Chondrocyte (in vitro differentiated cells): ENCODE results near the gene L3MBTL4. TPM values are rescaled to one million over a fixed set of nuclear protein-coding genes. Genes with fewer than 3 reads are reported as not detected.

Experiments
- DNase-seq: peaks from one replicate; pipeline ENCODE4 v3.0.0; 2021; ENCODE audit warnings: mixed read lengths, low spot score
- H3K27ac Mint-ChIP-seq: one replicate; pipeline ENCODE4 v1.8.0; 2021; ENCODE audit warnings: mild to moderate bottlenecking, moderate library complexity, mixed read lengths; ENCODE audit not compliant: unreplicated experiment
- H3K27me3 Mint-ChIP-seq: 2 replicates; pipeline ENCODE4 v1.8.0; 2021; ENCODE audit warnings: low read depth, mixed read lengths
- H3K36me3 Mint-ChIP-seq: 2 replicates; pipeline ENCODE4 v1.8.0; 2021; ENCODE audit warnings: low read depth, mixed read lengths
- H3K4me1 Mint-ChIP-seq: 2 replicates; pipeline ENCODE4 v1.8.0; 2021; ENCODE audit warnings: low read depth, mild to moderate bottlenecking, mixed read lengths
- H3K4me3 Mint-ChIP-seq: one replicate; pipeline ENCODE4 v1.8.0; 2021; ENCODE audit warnings: mild to moderate bottlenecking, moderate library complexity, mixed read lengths; ENCODE audit not compliant: unreplicated experiment
- H3K9me3 Mint-ChIP-seq: 2 replicates; pipeline ENCODE4 v1.8.0; 2021; ENCODE audit warnings: low read depth, mixed read lengths
- total RNA-seq: library from RNA; stranded (reverse); gene quantifications from 3 replicates; pipeline ENCODE4 v1.2.1, GENCODE V29; 2021
- TF ChIP-seq, protein P1 (sequence below): fragments of 200-600 bp; sonication (generic); IDR thresholded peaks from 2 replicates; pipeline ENCODE4 v1.5.0; 2021; ENCODE audit warnings: antibody characterized with exemption, mild to moderate bottlenecking, moderate library complexity

Gene L3MBTL4
- total RNA-seq, 1 donor from 2014 or later: 1.0 TPM

GRCh38 chr18:5964596-5964995, 450.1 kb downstream of the L3MBTL4 start:
- Mint-ChIP-seq H3K9me3 (no peaks in the 10 kb centered on the region), H3K36me3 (no peaks in the 10 kb centered on the region), H3K4me1 (peaks cover 9% of the 10 kb centered on the region), H3K4me3 (no peak overlapping the region), H3K27me3 (no peaks in the 10 kb centered on the region), H3K27ac (no peak overlapping the region)
- DNase-seq: no peak
- TF ChIP-seq, protein P1, sequence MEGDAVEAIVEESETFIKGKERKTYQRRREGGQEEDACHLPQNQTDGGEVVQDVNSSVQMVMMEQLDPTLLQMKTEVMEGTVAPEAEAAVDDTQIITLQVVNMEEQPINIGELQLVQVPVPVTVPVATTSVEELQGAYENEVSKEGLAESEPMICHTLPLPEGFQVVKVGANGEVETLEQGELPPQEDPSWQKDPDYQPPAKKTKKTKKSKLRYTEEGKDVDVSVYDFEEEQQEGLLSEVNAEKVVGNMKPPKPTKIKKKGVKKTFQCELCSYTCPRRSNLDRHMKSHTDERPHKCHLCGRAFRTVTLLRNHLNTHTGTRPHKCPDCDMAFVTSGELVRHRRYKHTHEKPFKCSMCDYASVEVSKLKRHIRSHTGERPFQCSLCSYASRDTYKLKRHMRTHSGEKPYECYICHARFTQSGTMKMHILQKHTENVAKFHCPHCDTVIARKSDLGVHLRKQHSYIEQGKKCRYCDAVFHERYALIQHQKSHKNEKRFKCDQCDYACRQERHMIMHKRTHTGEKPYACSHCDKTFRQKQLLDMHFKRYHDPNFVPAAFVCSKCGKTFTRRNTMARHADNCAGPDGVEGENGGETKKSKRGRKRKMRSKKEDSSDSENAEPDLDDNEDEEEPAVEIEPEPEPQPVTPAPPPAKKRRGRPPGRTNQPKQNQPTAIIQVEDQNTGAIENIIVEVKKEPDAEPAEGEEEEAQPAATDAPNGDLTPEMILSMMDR: no peak

DNA sequence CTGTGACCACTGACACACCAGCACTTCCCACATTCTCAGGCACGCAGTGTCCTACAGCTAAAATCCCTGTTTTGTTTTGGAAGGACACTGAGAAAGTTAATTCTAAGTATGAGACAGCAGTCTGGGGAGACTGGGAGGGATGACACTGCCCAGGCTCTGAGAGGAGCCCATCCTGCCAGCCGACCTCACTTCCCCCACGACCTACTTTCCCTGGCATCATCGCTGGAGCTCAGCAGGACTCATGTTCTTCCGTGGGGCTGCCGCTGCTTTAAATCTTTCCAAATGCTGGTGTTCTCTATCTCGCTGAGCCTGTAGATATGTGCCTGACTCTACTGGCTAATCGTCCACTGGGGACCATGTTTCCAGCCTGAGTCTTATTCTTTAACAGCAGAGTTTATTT, 450.6 kb downstream of the L3MBTL4 start:
- peaks cover 9% of the 10 kb centered on the region for H3K4me1 Mint-ChIP-seq
- no peak for DNase-seq
- H3K27me3 Mint-ChIP-seq: no peaks in the 10 kb centered on the region
- H3K36me3 Mint-ChIP-seq: no peaks in the 10 kb centered on the region
- H3K27ac Mint-ChIP-seq: no peak overlapping the region
- H3K9me3 Mint-ChIP-seq: no peaks in the 10 kb centered on the region
- TF ChIP-seq, protein P1: no peak
- H3K4me3 Mint-ChIP-seq: no peak overlapping the region

- peaks cover 9% of the 10 kb centered on the region for H3K4me1 Mint-ChIP-seq
- TF ChIP-seq, protein P1: no peak
- H3K27me3 Mint-ChIP-seq: no peaks in the 10 kb centered on the region
- H3K27ac Mint-ChIP-seq: no peak overlapping the region
- no peak for DNase-seq
- no peaks in the 10 kb centered on the region for H3K9me3 Mint-ChIP-seq
- no peaks in the 10 kb centered on the region for H3K36me3 Mint-ChIP-seq
- H3K4me3 Mint-ChIP-seq: no peak overlapping the region
Observed at GRCh38 chr18:5963267-5963666, 451.4 kb downstream of the L3MBTL4 start.

GRCh38 chr18:5962362-5962761, 452.3 kb downstream of the L3MBTL4 start:
- Mint-ChIP-seq H3K27ac (no peak overlapping the region), H3K36me3 (no peaks in the 10 kb centered on the region), H3K9me3 (no peaks in the 10 kb centered on the region), H3K27me3 (no peaks in the 10 kb centered on the region), H3K4me3 (no peak overlapping the region), H3K4me1 (peaks cover 9% of the 10 kb centered on the region)
- TF ChIP-seq, protein P1: no peak
- DNase-seq: no peak

DNA sequence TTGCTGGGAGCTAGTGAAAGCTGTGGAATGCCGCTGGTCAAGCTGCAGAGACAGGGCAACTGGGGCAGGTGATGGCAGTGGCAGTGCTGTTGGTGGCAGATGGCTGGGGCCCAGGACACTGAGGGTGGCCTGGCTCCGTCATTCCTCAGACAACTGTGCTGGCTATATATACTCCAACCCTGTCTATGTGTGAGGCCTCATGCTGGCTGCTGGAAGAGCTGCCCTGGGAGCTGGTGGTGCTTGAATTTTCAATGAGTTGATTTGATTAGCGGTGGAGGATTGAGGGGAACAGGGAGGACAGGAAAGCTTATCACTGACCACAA, 452.9 kb downstream of the L3MBTL4 start:
- Mint-ChIP-seq H3K9me3 (no peaks in the 10 kb centered on the region), H3K36me3 (no peaks in the 10 kb centered on the region), H3K27me3 (no peaks in the 10 kb centered on the region), H3K4me3 (no peak overlapping the region), H3K27ac (no peak overlapping the region), H3K4me1 (peaks cover 9% of the 10 kb centered on the region)
- TF ChIP-seq, protein P1: no peak
- DNase-seq: no peak
